Forelimb muscle (tissue), 1 donor: ENCODE results near the gene STPG2. TPM values are rescaled to one million over a fixed set of nuclear protein-coding genes. Genes with fewer than 3 reads are reported as not detected.

Source experiments
- polyA plus RNA-seq: library from polyadenylated mRNA; unstranded; fragments of 120-200 nt; gene quantifications from one replicate; pipeline ENCODE4 v1.2.1, GENCODE V29; 2013; ENCODE audit not compliant: insufficient read length

The STPG2 gene
- polyA plus RNA-seq, 1 donor, result not detected

Other genes starting within 250 kb of the STPG2 start
- 21.5 TPM for gene RAP1GDS1, start 117.9 kb upstream of the STPG2 start, polyA plus RNA-seq